HepG2 (cell line): ENCODE data around the gene ANKRD44. TPM values are rescaled to one million over a fixed set of nuclear protein-coding genes. Genes with fewer than 3 reads are reported as not detected.

ENCODE experiments used
- ATAC-seq: fragments of 200-7000 bp; cut with Tn5 transposase; 3 replicates; pipeline ENCODE4 v1.9.1; 2020; ENCODE audit warnings: mild to moderate bottlenecking, moderate library complexity
- BruUV-seq: library from RNA; stranded (reverse); fragments of 400-500 nt; replicated peaks from 2 replicates; lab custom pipeline; 2021; lab: Mats Ljungman, UMichigan
- CTCF ChIA-PET: fragments of 300-600 bp; formaldehyde crosslinking; extraction: SDS; loops from one replicate; lab custom pipeline; 2021; ENCODE audit warnings: low total read pairs, inconsistent platforms, low intra/inter-chr PET ratio; lab: Yijun Ruan, JAX
- POLR2A ChIA-PET: fragments of 350-600 bp; sonication (Branson Sonifier 250); formaldehyde crosslinking; loops from one replicate; lab custom pipeline; 2020; ENCODE audit warnings: antibody characterized with exemption, inconsistent platforms; lab: Yijun Ruan, JAX
- DNase-seq: peaks from one replicate; pipeline ENCODE4 v3.0.0-alpha.2; 2015; ENCODE audit warnings: low spot score
- FAIRE-seq: peaks from 3 replicates; lab custom pipeline; 2011; peaks lifted over from hg19 to GRCh38; lab: Jason Lieb, UNC
- H2AFZ ChIP-seq: one replicate; pipeline ENCODE4 v1.6.1; 2011; ENCODE audit warnings: low read length, inconsistent platforms
- H3K27ac ChIP-seq: fragments of 300-600 bp; 3 replicates; pipeline ENCODE4 v1.8.0; 2011; ENCODE audit warnings: mixed run types, mild to moderate bottlenecking, mixed read lengths, low read length, inconsistent platforms; ENCODE audit not compliant: insufficient read depth; ENCODE audit errors: extremely low read length
- H3K27me3 ChIP-seq, 2 experiments: fragments of 200-600 bp in 1 of 2; 2 replicates in 1 of 2; 3 replicates in 1 of 2; pipeline versions ENCODE4 v1.6.0 to v1.8.0; 2011; ENCODE audit warnings: low read length in 2 of 2, mild to moderate bottlenecking in 2 of 2, moderate library complexity in 2 of 2, inconsistent platforms in 1 of 2; ENCODE audit not compliant: insufficient read depth in 2 of 2, control insufficient read depth in 1 of 2
- H3K36me3 ChIP-seq, 2 experiments: fragments of 200-600 bp in 1 of 2; replicated peaks in 1 of 2; 2 replicates in 1 of 2; 3 replicates in 1 of 2; pipeline versions ENCODE4 v1.5.1 to v1.8.0; 2011; ENCODE audit warnings: low read length in 2 of 2, inconsistent platforms in 1 of 2; ENCODE audit not compliant: insufficient read depth in 2 of 2, control insufficient read depth in 1 of 2
- H3K4me1 ChIP-seq: 2 replicates; pipeline ENCODE4 v1.5.1; 2012; ENCODE audit warnings: low read length, inconsistent platforms; ENCODE audit not compliant: insufficient read depth
- H3K4me2 ChIP-seq: 2 replicates; pipeline ENCODE4 v1.6.0; 2011; ENCODE audit warnings: low read depth, low read length, inconsistent platforms
- H3K4me3 ChIP-seq, 3 experiments: fragments of 200-600 bp in 1 of 3; sonication (generic), shearing (Covaris generic) in 1 of 3; replicated peaks in 1 of 3; 2 replicates each; pipeline ENCODE4 v1.5.1; 2011 to 2016; ENCODE audit warnings: low read length in 3 of 3, inconsistent platforms in 2 of 3, low read depth in 2 of 3, mild to moderate bottlenecking in 2 of 3, control low read depth in 1 of 3, mixed read lengths in 1 of 3; ENCODE audit not compliant: insufficient read depth in 1 of 3
- H3K79me2 ChIP-seq: one replicate; pipeline ENCODE4 v1.6.1; 2011; ENCODE audit warnings: low read length, inconsistent platforms; ENCODE audit not compliant: insufficient read depth
- H3K9ac ChIP-seq: 2 replicates; pipeline ENCODE4 v1.6.0; 2011; ENCODE audit warnings: mild to moderate bottlenecking, low read depth, low read length, inconsistent platforms; ENCODE audit not compliant: insufficient read depth
- H3K9me3 ChIP-seq: 2 replicates; pipeline ENCODE4 v1.5.1; 2012; ENCODE audit warnings: mild to moderate bottlenecking, low read length
- H4K20me1 ChIP-seq: 2 replicates; pipeline ENCODE4 v1.6.0; 2011; ENCODE audit warnings: inconsistent platforms, mild to moderate bottlenecking, low read length, moderate library complexity; ENCODE audit not compliant: insufficient read depth
- BHLHE40 ChIP-seq: IDR thresholded peaks from 2 replicates; pipeline ENCODE4 v1.6.1; 2011; ENCODE audit warnings: low read length, improper control_type of control experiment
- KDM4B ChIP-seq: sonication (generic); formaldehyde crosslinking; IDR thresholded peaks from 2 replicates; pipeline ENCODE4 v1.4.0; 2020; ENCODE audit warnings: missing genetic modification reagents
- MAZ ChIP-seq, 2 experiments: sonication (generic) in 1 of 2; formaldehyde crosslinking in 1 of 2; IDR thresholded peaks; 2 replicates each; pipeline versions ENCODE4 v1.5.0 to v1.6.1; 2012 to 2020; ENCODE audit warnings: low read depth in 2 of 2, mild to moderate bottlenecking in 2 of 2, borderline replicate concordance in 1 of 2, improper control_type of control experiment in 1 of 2, low read length in 1 of 2, missing genetic modification reagents in 1 of 2, moderate library complexity in 1 of 2
- ZMAT5 ChIP-seq: sonication (generic); formaldehyde crosslinking; IDR thresholded peaks from 2 replicates; pipeline ENCODE4 v1.5.0; 2020; ENCODE audit warnings: mild to moderate bottlenecking, low read depth, missing genetic modification reagents, borderline replicate concordance
- ZNF777 ChIP-seq: sonication (generic); formaldehyde crosslinking; IDR thresholded peaks from 2 replicates; pipeline ENCODE4 v1.4.0; 2020; ENCODE audit warnings: missing genetic modification reagents
- ZSCAN20 ChIP-seq: sonication (generic); formaldehyde crosslinking; IDR thresholded peaks from 2 replicates; pipeline ENCODE4 v1.4.0; 2020; ENCODE audit warnings: missing genetic modification reagents, mild to moderate bottlenecking, borderline replicate concordance
- ZSCAN31 ChIP-seq: sonication (generic); formaldehyde crosslinking; IDR thresholded peaks from 2 replicates; pipeline ENCODE4 v1.5.0; 2020; ENCODE audit warnings: low read depth, mild to moderate bottlenecking, missing genetic modification reagents
- WGBS: methylation state at CpG from one replicate; pipeline ENCODE4 v1.1.6; 2017; ENCODE audit warnings: low lambda C conversion rate; 5-methylcytosine and 5-hydroxymethylcytosine counted together
- in situ Hi-C: cut with HindIII; loops from 2 replicates; pipeline ENCODE4 v1.10.0; 2017; ENCODE audit warnings: low pct_unique_long_range_greater_than_20kb; ENCODE audit not compliant: extremely low pct_ligation_motif_present
- intact Hi-C: fragments of 100-400 bp; cut with micrococcal nuclease; formaldehyde crosslinking; loops from one replicate; pipeline ENCODE4 v1.10.0; 2022; ENCODE audit not compliant: unreplicated experiment
- polyA plus RNA-seq, 8 experiments: library from polyadenylated mRNA; depleted of rRNA in 3 of 8; stranded (reverse) in 7 of 8; unstranded in 1 of 8; fragments of >200 nt; fragmentation: Illumina TruSeq in 4 of 8; extraction: Trizol in 4 of 8; gene quantifications; 2 replicates each; pipeline versions ENCODE4 v1.2.1 to v1.2.3, GENCODE V29; 2011 to 2016; ENCODE audit warnings: low read depth in 4 of 8, missing spikeins in 1 of 8, mixed read lengths in 1 of 8; ENCODE audit not compliant: insufficient read depth in 1 of 8
- total RNA-seq, 5 experiments: library from RNA; depleted of rRNA; stranded (reverse); fragments of >200 nt; fragmentation: Illumina TruSeq; extraction: Trizol; gene quantifications; 2 replicates each; pipeline ENCODE4 v1.2.3, GENCODE V29; 2016; ENCODE audit warnings: low read depth in 1 of 5
- TF ChIP-seq, protein P1 (sequence below), 2 experiments: IDR thresholded peaks; 2 replicates each; pipeline ENCODE4 v1.6.1; 2011 to 2012; ENCODE audit warnings: low read length in 2 of 2, borderline replicate concordance in 1 of 2, low read depth in 1 of 2, mild to moderate bottlenecking in 1 of 2, moderate library complexity in 1 of 2
- TF ChIP-seq, protein P2 (sequence below): sonication (generic); formaldehyde crosslinking; IDR thresholded peaks from 2 replicates; pipeline ENCODE4 v1.9.0; 2021; ENCODE audit warnings: missing genetic modification reagents, borderline replicate concordance
- TF ChIP-seq, protein P3 (sequence below): sonication (generic); formaldehyde crosslinking; IDR thresholded peaks from 2 replicates; pipeline ENCODE4 v1.5.1; 2020; ENCODE audit warnings: mild to moderate bottlenecking, missing genetic modification reagents, moderate library complexity
- TF ChIP-seq, protein P4 (sequence below): sonication (generic); formaldehyde crosslinking; IDR thresholded peaks from 2 replicates; pipeline ENCODE4 v1.4.0; 2020; ENCODE audit warnings: missing genetic modification reagents

Gene ANKRD44
- total and polyA plus RNA-seq, 2 of the 13 experiments (the other 11 are each of a cell fraction or from before 2014, with no cell fraction given) = 0.04 to 0.11 TPM

DNA sequence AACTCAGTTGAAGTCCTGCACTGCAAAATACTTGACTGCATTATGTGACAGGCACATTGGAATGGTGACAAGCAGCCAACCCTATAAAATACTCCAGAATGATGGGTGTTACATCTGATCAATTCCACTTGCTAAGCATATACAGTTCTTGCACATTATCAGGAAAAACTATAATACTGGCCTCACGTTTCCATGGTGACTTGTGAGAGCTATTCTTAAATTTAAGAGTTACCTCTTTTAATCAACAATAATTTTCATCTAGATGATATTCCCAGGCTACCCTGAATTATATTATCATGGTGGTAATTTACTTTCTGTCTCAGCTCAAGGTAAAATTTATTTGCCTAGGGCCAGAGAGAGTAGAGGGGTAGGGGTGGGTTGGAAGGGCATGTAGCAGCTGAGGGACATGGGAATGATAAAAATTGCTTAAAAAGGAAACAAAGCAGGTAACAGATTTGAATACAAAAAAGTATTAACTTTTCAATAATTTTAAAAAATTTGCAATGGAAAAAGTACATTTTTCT, 251.7 kb downstream of the ANKRD44 start (continued):
- TF ChIP-seq, protein P1, sequence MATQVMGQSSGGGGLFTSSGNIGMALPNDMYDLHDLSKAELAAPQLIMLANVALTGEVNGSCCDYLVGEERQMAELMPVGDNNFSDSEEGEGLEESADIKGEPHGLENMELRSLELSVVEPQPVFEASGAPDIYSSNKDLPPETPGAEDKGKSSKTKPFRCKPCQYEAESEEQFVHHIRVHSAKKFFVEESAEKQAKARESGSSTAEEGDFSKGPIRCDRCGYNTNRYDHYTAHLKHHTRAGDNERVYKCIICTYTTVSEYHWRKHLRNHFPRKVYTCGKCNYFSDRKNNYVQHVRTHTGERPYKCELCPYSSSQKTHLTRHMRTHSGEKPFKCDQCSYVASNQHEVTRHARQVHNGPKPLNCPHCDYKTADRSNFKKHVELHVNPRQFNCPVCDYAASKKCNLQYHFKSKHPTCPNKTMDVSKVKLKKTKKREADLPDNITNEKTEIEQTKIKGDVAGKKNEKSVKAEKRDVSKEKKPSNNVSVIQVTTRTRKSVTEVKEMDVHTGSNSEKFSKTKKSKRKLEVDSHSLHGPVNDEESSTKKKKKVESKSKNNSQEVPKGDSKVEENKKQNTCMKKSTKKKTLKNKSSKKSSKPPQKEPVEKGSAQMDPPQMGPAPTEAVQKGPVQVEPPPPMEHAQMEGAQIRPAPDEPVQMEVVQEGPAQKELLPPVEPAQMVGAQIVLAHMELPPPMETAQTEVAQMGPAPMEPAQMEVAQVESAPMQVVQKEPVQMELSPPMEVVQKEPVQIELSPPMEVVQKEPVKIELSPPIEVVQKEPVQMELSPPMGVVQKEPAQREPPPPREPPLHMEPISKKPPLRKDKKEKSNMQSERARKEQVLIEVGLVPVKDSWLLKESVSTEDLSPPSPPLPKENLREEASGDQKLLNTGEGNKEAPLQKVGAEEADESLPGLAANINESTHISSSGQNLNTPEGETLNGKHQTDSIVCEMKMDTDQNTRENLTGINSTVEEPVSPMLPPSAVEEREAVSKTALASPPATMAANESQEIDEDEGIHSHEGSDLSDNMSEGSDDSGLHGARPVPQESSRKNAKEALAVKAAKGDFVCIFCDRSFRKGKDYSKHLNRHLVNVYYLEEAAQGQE (IDR thresholded peaks at IDR 0.05; ENCODE audit: borderline replicate concordance in 1 of 2, low read depth in 1 of 2, low read length in 2 of 2) = no peak
- TF ChIP-seq MAZ (IDR thresholded peaks at IDR 0.05; ENCODE audit: borderline replicate concordance, low read depth, low read length) (no peak), MAZ (CRISPR knock-in tag; IDR thresholded peaks at IDR 0.05; ENCODE audit: low read depth) (no peak)
- TF ChIP-seq, protein P2, sequence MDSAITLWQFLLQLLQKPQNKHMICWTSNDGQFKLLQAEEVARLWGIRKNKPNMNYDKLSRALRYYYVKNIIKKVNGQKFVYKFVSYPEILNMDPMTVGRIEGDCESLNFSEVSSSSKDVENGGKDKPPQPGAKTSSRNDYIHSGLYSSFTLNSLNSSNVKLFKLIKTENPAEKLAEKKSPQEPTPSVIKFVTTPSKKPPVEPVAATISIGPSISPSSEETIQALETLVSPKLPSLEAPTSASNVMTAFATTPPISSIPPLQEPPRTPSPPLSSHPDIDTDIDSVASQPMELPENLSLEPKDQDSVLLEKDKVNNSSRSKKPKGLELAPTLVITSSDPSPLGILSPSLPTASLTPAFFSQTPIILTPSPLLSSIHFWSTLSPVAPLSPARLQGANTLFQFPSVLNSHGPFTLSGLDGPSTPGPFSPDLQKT (CRISPR knock-in tag) = no peak
- TF ChIP-seq, all 625 proteins: peak for 0

GRCh38 chr2:197057959-197058358, 252.6 kb downstream of the ANKRD44 start:
- no TSS peak for BruUV-seq
- CTCF ChIA-PET = no interaction called here
- in situ Hi-C loops = no loop called here

More at GRCh38 chr2:197057959-197058358, 252.6 kb downstream of the ANKRD44 start:
- FAIRE-seq = no peak
- TF ChIP-seq, protein P3, sequence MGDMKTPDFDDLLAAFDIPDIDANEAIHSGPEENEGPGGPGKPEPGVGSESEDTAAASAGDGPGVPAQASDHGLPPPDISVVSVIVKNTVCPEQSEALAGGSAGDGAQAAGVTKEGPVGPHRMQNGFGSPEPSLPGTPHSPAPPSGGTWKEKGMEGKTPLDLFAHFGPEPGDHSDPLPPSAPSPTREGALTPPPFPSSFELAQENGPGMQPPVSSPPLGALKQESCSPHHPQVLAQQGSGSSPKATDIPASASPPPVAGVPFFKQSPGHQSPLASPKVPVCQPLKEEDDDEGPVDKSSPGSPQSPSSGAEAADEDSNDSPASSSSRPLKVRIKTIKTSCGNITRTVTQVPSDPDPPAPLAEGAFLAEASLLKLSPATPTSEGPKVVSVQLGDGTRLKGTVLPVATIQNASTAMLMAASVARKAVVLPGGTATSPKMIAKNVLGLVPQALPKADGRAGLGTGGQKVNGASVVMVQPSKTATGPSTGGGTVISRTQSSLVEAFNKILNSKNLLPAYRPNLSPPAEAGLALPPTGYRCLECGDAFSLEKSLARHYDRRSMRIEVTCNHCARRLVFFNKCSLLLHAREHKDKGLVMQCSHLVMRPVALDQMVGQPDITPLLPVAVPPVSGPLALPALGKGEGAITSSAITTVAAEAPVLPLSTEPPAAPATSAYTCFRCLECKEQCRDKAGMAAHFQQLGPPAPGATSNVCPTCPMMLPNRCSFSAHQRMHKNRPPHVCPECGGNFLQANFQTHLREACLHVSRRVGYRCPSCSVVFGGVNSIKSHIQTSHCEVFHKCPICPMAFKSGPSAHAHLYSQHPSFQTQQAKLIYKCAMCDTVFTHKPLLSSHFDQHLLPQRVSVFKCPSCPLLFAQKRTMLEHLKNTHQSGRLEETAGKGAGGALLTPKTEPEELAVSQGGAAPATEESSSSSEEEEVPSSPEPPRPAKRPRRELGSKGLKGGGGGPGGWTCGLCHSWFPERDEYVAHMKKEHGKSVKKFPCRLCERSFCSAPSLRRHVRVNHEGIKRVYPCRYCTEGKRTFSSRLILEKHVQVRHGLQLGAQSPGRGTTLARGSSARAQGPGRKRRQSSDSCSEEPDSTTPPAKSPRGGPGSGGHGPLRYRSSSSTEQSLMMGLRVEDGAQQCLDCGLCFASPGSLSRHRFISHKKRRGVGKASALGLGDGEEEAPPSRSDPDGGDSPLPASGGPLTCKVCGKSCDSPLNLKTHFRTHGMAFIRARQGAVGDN (CRISPR knock-in tag) = no peak
- TF ChIP-seq KDM4B (CRISPR knock-in tag) (no peak), BHLHE40 (no peak), ZMAT5 (CRISPR knock-in tag) (no peak), ZSCAN20 (CRISPR knock-in tag) (no peak), ZSCAN31 (no peak), ZNF777 (CRISPR knock-in tag) (no peak)
- TF ChIP-seq, protein P4, sequence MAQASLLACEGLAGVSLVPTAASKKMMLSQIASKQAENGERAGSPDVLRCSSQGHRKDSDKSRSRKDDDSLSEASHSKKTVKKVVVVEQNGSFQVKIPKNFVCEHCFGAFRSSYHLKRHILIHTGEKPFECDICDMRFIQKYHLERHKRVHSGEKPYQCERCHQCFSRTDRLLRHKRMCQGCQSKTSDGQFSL = no peak
- TF ChIP-seq, all 625 proteins: peak for 0
- DNase-seq = no peak
- no peak overlapping the region for H3K4me3 ChIP-seq
- H2AFZ ChIP-seq = no peak overlapping the region
- H3K27ac ChIP-seq = no peak overlapping the region
- H3K27me3 ChIP-seq = no peaks in the 10 kb centered on the region
- intact Hi-C loops = no loop called here
- no peaks in the 10 kb centered on the region for H3K79me2 ChIP-seq
- POLR2A ChIA-PET = no interaction called here
- peaks cover 11% of the 10 kb centered on the region; the same call in 1 of the 2 replicates for H3K9me3 ChIP-seq
- no peak overlapping the region for H3K9ac ChIP-seq
- WGBS = 56% methylated on average over 2 of the region's 2 CpGs
- no peaks in the 10 kb centered on the region for H3K4me1 ChIP-seq
- no peaks in the 10 kb centered on the region for H4K20me1 ChIP-seq
- H3K36me3 ChIP-seq = no peaks in the 10 kb centered on the region
- H3K4me2 ChIP-seq = no peak overlapping the region
- no peak for ATAC-seq
